Stimulated activated CD8-positive, alpha-beta memory T cell treated with anti-CD3 and anti-CD28 coated beads, Interleukin-15, amount 100 ng/mL, for 24 hours (primary cell): Measurements from ENCODE around the gene CAMK2N2.

Experiments used
- DNase-seq: peaks from one replicate; pipeline ENCODE4 v3.0.0-alpha.2; 2020; ENCODE audit warnings: low read depth

The CAMK2N2 gene

DNA sequence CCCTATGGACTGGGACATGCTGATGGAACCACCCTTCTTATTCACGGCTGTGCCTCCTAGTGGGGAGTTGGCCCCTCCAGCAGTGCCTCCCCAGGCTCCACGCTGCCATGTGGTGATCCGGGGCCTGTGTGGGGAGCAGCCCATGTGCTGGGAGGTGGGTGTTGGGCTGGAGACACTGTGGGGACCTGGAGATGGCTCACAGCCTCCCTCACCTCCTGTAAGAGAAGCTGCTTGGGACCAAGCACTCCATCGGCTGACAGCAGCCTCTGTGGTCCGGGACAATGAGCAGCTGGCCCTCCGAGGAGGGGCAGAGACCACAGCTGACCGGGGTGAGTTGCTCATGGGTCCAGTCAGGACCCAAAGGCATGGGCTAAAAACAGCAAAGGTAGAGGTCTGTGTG is 21.6 kb downstream of the CAMK2N2 start:
- DNase-seq: no peak

DNA sequence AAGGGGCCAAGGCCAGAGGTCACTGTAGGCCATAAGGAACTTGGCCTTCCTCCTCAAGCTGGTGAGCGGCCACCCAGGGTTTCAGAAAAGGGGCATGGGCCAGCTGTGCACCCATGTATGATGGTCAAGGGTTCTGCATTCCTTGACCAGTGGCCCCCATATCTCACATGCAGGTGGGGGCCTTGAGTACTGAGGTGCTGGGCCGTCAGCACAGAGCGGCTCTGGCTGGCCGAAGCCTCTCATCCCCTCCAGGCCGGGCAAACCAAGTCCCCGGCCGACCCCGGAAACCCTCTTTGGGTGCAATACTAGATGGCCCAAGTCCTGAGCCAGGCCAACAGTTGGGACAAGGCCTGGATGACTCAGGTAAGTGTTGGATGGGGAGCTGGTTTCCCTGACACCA is 22.1 kb downstream of the CAMK2N2 start:
- no peak for DNase-seq

DNA sequence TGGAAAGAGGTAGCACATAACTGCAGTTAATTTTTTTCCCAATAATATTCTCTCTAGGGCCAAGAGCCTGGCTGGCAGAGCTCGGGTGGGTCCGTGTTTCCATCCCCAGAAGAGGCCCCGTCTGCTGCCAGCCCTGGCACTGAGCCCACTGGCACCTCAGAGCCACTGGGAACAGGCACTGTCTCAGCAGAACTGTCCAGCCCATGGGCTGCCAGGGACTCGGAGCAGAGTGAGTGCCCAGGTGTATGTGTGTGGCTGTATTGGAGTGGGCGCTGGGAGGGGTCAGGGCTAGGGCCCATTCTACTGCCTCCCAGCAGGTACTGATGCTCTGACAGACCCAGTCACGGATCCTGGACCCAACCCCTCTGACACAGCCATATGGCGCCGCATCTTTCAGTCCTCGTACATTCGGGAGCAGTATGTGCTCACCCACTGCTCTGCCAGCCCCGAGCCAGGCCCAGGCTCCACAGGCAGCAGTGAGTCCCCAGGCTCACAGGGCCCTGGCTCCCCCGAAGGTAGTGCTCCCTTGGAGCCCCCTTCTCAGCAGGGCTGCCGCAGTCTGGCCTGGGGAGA is 23.0 kb downstream of the CAMK2N2 start:
- DNase-seq: no peak

- no peak for DNase-seq
Observed at GRCh38 chr3:184237807-184238206, 23.5 kb downstream of the CAMK2N2 start.

DNA sequence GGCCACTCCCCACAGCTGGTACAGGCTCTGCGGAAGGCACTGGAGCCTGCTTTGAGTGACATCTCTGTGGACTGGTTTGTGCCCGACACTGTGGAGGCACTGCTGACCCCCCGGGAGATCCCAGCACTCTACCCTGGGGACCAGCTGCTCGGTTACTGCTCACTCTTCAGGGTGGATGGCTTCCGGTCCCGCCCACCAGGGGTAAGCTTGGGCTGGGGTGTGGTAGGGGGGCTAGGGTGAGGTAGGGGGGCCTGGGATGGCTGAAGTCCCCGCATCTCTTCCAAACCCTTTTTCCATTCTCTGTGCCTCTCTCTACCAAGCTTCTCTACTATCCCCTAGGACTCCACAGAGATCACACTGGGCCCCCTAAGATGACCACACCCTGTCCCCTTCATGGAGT is 24.1 kb downstream of the CAMK2N2 start:
- no peak for DNase-seq

- DNase-seq: no peak
Observed at GRCh38 chr3:184236636-184237035, 24.7 kb downstream of the CAMK2N2 start.

DNA sequence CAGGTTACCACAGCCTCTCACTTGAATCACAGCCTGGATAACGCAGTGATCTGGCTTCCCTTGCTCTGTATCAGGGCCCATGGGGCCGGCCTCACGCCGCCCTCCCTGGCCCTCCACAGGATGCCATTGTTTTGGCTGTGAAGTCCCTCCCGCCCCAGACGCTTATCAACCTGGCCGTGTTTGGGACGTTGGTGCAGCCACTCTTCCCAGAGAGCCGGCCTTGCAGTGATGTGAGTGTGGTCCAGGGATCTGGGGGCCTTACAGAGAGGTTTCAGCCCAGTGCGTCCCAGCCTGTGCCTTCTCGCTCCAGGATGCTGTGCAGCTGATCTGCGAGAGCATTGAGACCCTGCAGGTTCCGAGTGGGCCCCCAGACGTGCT is 25.3 kb downstream of the CAMK2N2 start:
- no peak for DNase-seq

DNA sequence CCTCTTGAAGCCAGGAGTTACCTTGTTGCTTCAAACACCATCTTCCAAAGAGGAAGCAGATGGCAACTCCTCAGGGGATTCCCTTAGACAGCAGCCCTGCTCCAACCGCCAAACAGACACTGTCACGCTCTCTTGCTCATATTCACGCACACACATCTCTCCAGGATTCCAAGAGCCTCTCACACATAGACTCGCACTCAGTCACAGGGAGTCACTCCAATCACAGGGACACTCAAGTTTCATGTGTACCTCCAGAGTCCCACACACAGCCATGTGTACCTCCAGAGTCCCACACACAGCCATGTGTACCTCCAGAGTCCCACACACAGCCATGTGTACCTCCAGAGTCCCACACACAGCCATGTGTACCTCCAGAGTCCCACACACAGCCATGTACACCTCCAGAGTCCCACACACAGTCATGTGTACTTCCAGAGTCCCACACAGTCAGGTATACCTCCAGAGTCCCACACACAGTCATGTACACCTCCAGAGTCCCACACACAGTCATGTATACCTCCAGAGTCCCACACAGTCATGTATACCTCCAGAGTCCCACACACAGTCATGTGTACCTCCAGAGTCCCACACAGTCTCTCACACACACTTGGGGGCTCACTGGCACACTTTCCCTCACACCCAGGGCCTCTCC is 25.8 kb downstream of the CAMK2N2 start:
- no peak for DNase-seq

DNA sequence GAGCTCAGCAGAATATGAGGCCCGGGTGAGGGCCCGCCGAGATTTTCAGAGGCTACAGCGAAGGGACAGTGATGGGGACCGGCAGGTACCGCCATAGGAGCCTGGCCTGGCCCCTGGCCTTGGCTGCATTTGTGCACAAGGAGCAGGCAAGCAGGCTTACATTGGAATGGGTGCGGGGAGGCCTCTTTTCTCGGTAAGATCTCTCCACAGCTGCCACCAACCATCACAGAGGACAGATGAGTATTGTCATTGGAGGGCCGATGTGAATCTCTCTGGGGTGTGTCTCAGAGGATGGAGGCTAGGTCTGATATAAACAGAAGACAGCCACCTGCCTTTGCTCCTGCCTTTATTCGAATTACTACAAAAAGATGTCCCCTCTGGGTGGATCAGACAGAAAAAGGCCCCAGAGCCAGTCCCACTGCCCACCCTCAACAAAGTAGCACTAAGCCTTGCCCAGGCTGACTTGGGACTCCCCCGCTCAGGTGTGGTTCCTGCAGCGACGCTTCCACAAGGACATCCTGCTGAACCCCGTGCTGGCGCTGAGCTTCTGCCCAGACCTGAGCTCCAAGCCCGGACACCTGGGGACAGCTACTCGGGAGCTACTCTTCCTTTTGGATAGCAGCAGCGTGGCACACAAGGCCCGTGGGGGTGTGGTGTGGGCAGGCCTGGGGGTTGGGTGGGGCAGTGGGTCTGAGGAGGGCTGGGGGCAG is 26.5 kb downstream of the CAMK2N2 start:
- DNase-seq: no peak

- no peak for DNase-seq
Observed at GRCh38 chr3:184234224-184234623, 27.1 kb downstream of the CAMK2N2 start.

DNA sequence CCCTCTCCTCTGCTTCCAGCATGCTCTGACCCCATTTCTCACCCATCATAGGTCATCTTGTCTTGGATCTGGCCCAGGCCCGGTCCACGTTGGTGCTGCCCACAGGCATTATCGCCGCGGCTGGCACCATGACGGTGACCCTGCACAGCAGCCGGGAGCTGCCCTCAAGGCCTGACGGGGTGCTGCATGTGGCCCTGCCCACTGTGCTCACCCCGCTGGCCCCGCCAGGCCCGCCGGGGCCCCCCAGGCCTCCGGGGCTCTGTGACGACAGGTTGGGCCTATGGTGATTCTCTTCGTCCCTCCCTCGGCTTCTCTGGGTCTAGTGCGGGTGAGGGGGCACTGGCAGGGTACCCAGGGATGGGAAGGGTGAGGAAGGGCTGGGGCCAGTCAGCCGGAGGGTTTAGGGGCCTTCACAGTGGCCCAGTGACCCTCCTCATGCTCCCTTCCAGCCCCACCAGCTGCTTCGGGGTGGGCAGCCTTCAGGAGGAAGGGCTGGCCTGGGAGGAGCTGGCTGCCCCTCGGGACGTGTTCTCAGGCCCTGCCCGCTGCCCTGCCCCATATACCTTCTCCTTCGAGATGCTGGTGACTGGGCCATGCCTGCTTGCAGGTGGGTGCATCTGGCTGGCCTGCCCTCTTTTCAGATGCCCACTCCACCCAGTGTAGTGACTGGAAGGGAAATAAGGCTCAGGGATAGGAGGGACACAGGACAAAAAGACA is 28.1 kb downstream of the CAMK2N2 start:
- DNase-seq: no peak

- DNase-seq: no peak
Observed at GRCh38 chr3:184231671-184232070, 29.7 kb downstream of the CAMK2N2 start.

GRCh38 chr3:184230603-184231528 is 30.5 kb downstream of the CAMK2N2 start:
- no peak for DNase-seq

DNA sequence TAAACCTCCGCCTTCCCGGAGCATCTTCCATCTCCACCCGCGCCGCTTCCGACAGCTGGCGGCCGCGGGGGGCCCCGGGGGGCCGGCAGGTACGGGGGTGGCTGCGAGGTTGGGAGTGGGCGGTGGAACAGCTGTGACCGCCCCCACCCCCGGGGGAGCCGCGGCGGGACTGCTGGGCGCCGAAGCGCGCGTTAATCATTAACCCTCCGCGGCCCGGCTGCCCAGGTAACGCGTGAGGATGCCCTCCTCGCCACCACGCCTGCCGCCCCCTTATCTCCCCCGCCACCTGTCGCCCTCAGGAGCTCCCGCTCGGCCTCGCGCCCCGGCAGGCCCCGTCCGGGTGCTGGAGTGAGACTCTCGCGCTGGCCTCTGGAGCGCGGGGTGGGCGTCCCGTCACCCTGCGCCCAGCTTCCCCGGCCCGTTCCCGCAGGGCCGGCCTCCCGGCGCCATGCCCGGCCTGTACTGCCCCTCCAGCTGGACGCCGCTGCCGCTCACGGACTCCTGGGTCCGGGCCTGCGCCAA is 31.2 kb downstream of the CAMK2N2 start:
- no peak for DNase-seq

DNA sequence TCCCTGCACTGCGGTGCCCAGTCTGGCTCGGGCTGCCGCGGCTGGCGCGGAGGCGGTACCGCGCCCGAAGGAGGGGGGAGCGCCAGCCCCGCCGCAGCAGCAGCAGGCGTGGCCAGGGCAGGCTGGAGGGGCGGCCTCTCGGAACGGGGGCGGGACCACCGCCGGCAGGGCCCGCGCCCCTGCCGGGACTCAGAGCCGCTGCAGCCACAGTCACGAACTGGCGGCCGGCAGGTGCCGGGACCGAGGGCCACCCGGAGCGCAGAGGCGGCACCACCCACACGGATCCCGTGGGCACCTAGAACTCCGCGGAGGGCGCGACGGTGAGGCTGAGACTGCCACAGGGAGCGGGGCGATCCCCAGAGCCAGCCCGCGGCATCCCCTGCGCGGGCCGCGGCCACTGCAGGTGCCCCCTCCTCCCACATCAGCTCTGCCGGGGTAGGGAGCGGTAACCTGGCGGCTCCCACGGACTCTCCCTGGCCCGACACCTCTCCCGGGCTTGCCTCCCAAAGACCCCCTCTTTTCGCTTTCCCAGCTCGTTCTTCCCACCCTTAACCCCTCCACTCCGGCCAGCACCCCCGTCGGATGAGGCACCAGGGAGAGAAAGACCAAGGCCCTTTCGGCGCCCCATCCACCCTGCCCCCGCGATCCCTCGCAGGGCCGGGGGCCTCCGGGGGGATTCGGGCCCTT is 31.8 kb downstream of the CAMK2N2 start, which contains the start of gene VWA5B2:
Gene VWA5B2, plus strand, starts transcription at position 192 of the 687 bp plus-strand sequence. CDS start 944 bp downstream, outside the sequence.
- DNase-seq: peak; percentile 44

DNA sequence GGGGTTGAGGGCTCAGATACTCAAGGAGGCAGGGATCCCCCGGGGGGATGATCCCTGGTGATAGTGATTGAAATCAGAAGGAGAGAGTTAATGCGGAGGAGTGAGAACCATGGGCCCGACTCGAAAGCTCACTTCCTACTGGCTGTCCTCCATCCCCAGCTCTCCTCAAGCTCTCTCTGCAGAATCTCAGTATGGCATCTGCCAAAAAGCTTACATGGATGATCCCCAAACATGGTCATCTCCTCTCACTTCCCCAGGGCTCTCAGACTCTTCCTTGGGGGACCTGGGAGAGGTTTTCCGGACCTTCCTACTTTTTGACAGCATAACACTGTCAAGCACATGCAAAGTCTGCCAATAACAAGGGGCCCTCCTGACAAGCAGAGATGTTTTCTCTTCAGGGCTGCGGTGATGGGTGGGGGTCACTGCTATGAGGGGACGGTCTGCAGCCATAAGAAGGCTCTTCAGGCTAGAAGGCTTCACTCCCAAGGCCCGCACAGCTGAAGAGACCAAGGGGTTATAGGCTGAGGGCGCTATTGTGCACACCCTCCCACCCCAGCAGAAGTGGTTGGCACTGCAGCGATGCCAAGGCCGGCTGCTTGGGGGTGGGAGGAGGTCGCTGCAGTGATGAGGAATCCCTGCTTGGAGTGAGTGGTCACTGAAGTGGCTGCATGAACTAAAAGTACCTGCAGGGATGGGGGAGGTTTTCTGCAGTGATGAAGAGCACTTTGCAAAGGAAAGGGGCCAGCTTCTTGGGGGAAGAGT is 32.8 kb downstream of the CAMK2N2 start:
- no peak for DNase-seq

- DNase-seq: no peak
Observed at GRCh38 chr3:184227481-184227935, 33.8 kb downstream of the CAMK2N2 start.

DNA sequence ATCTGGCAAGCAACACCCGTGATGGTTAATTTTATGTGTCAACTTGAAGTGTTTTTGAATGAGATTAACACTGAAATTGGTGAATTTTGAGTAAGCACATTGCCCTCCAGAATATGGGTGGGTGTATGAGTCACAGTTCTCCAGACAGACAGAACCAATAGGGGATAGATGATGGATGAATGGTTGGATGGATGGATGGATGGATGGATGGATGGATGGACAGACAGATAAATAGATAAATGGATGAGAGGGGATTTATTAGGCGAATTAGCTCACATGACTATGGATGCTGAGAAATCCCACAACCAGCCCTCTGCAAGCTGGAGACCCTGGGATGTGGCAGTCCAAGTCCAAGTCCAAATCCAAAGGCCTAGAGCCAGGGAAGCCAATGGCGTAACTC is 37.4 kb downstream of the CAMK2N2 start:
- no peak for DNase-seq

- DNase-seq: no peak
Observed at GRCh38 chr3:184222521-184222920, 38.8 kb downstream of the CAMK2N2 start.

- no peak for DNase-seq
Observed at GRCh38 chr3:184218814-184219213, 42.5 kb downstream of the CAMK2N2 start.
